GM19351 (cell line): ENCODE measurements around the gene RPL37.
"Not testable (repeated sequence)": the region's sequence is repeated elsewhere in the genome, so short reads cannot be mapped to it uniquely, and the experiment has no call there.

ENCODE experiments used
- ATAC-seq: cut with Tn5 transposase; IDR thresholded peaks from one replicate; pipeline ENCODE4 v1.9.1; 2021; ENCODE audit warnings: mild to moderate bottlenecking, moderate library complexity; ENCODE audit not compliant: unreplicated experiment

The RPL37 gene

GRCh38 chr5:40798012-40798800, 36.8 kb downstream of the RPL37 start, which contains the start of gene PRKAA1:
Gene PRKAA1 (minus strand): TSS chr5:40798374. CDS start chr5:40798189, 185 bp downstream.
- ATAC-seq, result peak; percentile 96

- ATAC-seq, result peak; percentile 32
Measured at GRCh38 chr5:40797273-40798011, 37.6 kb downstream of the RPL37 start.

GRCh38 chr5:40796487-40796889, 38.5 kb downstream of the RPL37 start:
- no peak for ATAC-seq

- not testable (repeated sequence) for ATAC-seq
Measured at GRCh38 chr5:40794877-40795276, 40.1 kb downstream of the RPL37 start.

- ATAC-seq, result not testable (repeated sequence)
Measured at GRCh38 chr5:40794340-40794739, 40.7 kb downstream of the RPL37 start.

- not testable (repeated sequence) for ATAC-seq
Measured at GRCh38 chr5:40792691-40793090, 42.3 kb downstream of the RPL37 start.

- ATAC-seq, result no peak
Measured at GRCh38 chr5:40791715-40792139, 43.3 kb downstream of the RPL37 start.

- ATAC-seq, result no peak
Measured at GRCh38 chr5:40790947-40791593, 44.0 kb downstream of the RPL37 start.

- ATAC-seq, result not testable (repeated sequence)
Measured at GRCh38 chr5:40788941-40789340, 46.1 kb downstream of the RPL37 start.

GRCh38 chr5:40787986-40788385, 47.0 kb downstream of the RPL37 start:
- no peak for ATAC-seq

GRCh38 chr5:40786664-40787063, 48.4 kb downstream of the RPL37 start:
- not testable (repeated sequence) for ATAC-seq

- no peak for ATAC-seq
Measured at GRCh38 chr5:40784916-40785315, 50.1 kb downstream of the RPL37 start.

- ATAC-seq, result no peak
Measured at GRCh38 chr5:40784027-40784653, 50.9 kb downstream of the RPL37 start.

- no peak for ATAC-seq
Measured at GRCh38 chr5:40781843-40782409, 53.1 kb downstream of the RPL37 start.

- ATAC-seq, result no peak
Measured at GRCh38 chr5:40780858-40781257, 54.2 kb downstream of the RPL37 start.

- no peak for ATAC-seq
Measured at GRCh38 chr5:40780199-40780598, 54.8 kb downstream of the RPL37 start.

- no peak for ATAC-seq
Measured at GRCh38 chr5:40779561-40779960, 55.5 kb downstream of the RPL37 start.

- ATAC-seq, result no peak
Measured at GRCh38 chr5:40778133-40778532, 56.9 kb downstream of the RPL37 start.

- ATAC-seq, result peak; percentile 43
Measured at GRCh38 chr5:40776658-40776977, 58.4 kb downstream of the RPL37 start.

- peak; percentile 51 for ATAC-seq
Measured at GRCh38 chr5:40775846-40776657, 59.0 kb downstream of the RPL37 start.
